ENCODE results near the gene STEAP3. TPM values are rescaled to one million over a fixed set of nuclear protein-coding genes. Genes with fewer than 3 reads are reported as not detected.

Gene STEAP3
- total RNA-seq, 1 experiment from 2014 or later, result 15.4 TPM

DNA sequence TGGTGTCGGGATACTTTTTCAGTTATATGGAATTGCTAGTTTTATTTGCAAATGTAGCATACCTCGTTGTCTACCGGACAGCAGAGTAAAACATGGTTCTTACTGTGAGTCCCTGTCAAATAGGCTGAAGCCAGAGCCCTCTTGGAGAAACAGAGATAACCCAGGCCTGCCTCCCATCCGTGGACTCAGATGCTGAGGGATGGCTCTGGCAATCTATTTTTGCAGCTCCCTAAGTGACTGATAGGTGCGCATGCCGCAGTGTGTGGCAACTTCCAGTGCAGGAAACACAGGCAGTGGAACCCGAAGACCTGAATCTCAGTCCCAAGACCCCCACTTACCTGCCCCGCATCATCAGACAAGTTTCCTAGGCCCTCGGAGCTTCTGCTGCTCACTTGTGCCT is 33.6 kb downstream of the STEAP3 start:
- Histone ChIP-seq H2BK15ac (ENCODE audit: low read depth, low read length) (no peak overlapping the region), H4K20me1 (ENCODE audit: control insufficient read depth, insufficient read depth, insufficient read length) (no peaks in the 10 kb centered on the region), H3K27ac (ENCODE audit: insufficient read length, low read depth, low read length) (no peak overlapping the region), H3K9me3 (ENCODE audit: control insufficient read depth, low read depth, low read length) (no peaks in the 10 kb centered on the region), H2BK5ac (ENCODE audit: insufficient read length, low read length) (no peak overlapping the region), H4K91ac (ENCODE audit: insufficient read length, low read depth, low read length) (no peak overlapping the region), H2BK20ac (ENCODE audit: low read depth, low read length, poor library complexity, severe bottlenecking) (no peak overlapping the region), H2BK12ac (ENCODE audit: insufficient read length, low read depth, low read length) (no peak overlapping the region), H2AK5ac (ENCODE audit: insufficient read length, low read length) (no peak overlapping the region), H4K8ac (replicated peaks; ENCODE audit: insufficient read length, low read depth, low read length) (no peak overlapping the region), H3T11ph (ENCODE audit: low read length) (no peak overlapping the region), H4K5ac (ENCODE audit: insufficient read length, low read depth, low read length) (no peak overlapping the region), H3K23ac (ENCODE audit: insufficient read length, low read depth, low read length) (no peak overlapping the region), H3K14ac (ENCODE audit: insufficient read depth, low read length) (0 out of 2 replicates have a peak overlapping the region, but pooled peaks have one; percentile 8), H2BK120ac (ENCODE audit: low read depth, low read length, poor library complexity, severe bottlenecking) (no peak overlapping the region), H3K23me2 (ENCODE audit: insufficient read length, low read depth, low read length, poor library complexity, severe bottlenecking) (no peaks in the 10 kb centered on the region), H3K9ac (ENCODE audit: extremely low read depth, insufficient read length, low read length) (no peak overlapping the region), H3K27me3 (ENCODE audit: insufficient read depth, low read length) (no peaks in the 10 kb centered on the region), H2AFZ (ENCODE audit: low read length) (no peak overlapping the region), H3K18ac (ENCODE audit: insufficient read length, low read depth, low read length) (no peak overlapping the region), H3K79me1 (ENCODE audit: insufficient read depth, low read depth, low read length, poor library complexity, severe bottlenecking) (no peaks in the 10 kb centered on the region), H3K4me1 (ENCODE audit: insufficient read depth, low read length) (no peaks in the 10 kb centered on the region; the same call in 1 of the 2 replicates), H3K4ac (ENCODE audit: low read depth, low read length) (no peak overlapping the region), H3K79me2 (ENCODE audit: insufficient read depth, low read length) (no peaks in the 10 kb centered on the region), H3K56ac (ENCODE audit: insufficient read length, low read depth, low read length) (no peak overlapping the region), H3K4me2 (ENCODE audit: insufficient read depth, insufficient read length, low read length) (no peak overlapping the region)
- Mint-ChIP-seq H3K4me1 (peaks cover 70% of the 10 kb centered on the region in 2 experiments), H3K9me3 (no peaks in the 10 kb centered on the region), H3K4me3 (no peak overlapping the region), H3K27ac (peak overlapping the region in 2 of 3 experiments; percentile 97; a peak in 3 of 7 replicates), H3K36me3 (ENCODE audit: insufficient read depth in 1 of 3, low read depth in 3 of 3) (peaks cover 6 to 25% (median 12%) of the 10 kb centered on the region in 3 experiments), H3K27me3 (ENCODE audit: low read depth) (no peaks in the 10 kb centered on the region)
- peak; percentile 20 for DNase-seq
- WGBS (ENCODE audit: extremely low coverage, insufficient read length, low lambda C conversion rate), result no CpG with 5 or more reads among the region's 9 CpGs
- no peak for TF ChIP-seq CTCF (conservative IDR thresholded peaks at IDR 0.05)
